ENCODE results near the gene DIS3L2.
"Not testable (repeated sequence)": the region's sequence is repeated elsewhere in the genome, so short reads cannot be mapped to it uniquely, and the experiment has no call there.

Gene DIS3L2

GRCh38 chr2:232035292-232035691, 73.8 kb downstream of the DIS3L2 start:
- peaks cover 58% of the 10 kb centered on the region for H3K36me3 Mint-ChIP-seq

DNA sequence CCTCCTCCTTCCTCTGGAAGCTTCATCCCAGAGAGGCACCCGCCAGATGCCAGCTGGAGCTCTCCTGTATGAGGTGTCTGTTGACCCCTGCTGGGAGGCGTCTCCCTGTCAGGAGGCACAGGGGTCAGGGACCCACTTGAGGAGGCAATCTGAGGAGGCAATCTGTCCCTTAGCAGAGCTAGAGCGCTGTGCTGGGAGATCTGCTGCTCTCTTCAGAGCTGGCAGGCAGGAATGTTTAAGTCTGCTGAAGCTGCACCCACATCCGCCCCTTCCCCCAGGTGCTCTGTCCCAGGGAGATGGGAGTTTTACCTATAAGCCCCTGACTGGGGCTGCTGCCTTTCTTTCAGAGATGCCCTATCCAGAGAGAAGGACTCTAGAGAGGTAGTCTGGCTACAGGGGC, 75.4 kb downstream of the DIS3L2 start:
- H3K4me1 Mint-ChIP-seq (ENCODE audit: low read depth), result peaks cover 38% of the 10 kb centered on the region
- peaks cover 51% of the 10 kb centered on the region for H3K36me3 Mint-ChIP-seq
- not testable (repeated sequence) for H3K27me3 Mint-ChIP-seq, H3K27ac Mint-ChIP-seq, H3K4me3 Mint-ChIP-seq
- peaks cover 16% of the 10 kb centered on the region for H3K9me3 Mint-ChIP-seq (ENCODE audit: low read depth)

More at GRCh38 chr2:232035292-232035691, 73.8 kb downstream of the DIS3L2 start:
- H3K27ac Mint-ChIP-seq, H3K4me3 Mint-ChIP-seq, H3K27me3 Mint-ChIP-seq: not testable (repeated sequence)
- Mint-ChIP-seq H3K4me1 (ENCODE audit: low read depth) (peaks cover 35% of the 10 kb centered on the region), H3K9me3 (ENCODE audit: low read depth) (peaks cover 16% of the 10 kb centered on the region)

DNA sequence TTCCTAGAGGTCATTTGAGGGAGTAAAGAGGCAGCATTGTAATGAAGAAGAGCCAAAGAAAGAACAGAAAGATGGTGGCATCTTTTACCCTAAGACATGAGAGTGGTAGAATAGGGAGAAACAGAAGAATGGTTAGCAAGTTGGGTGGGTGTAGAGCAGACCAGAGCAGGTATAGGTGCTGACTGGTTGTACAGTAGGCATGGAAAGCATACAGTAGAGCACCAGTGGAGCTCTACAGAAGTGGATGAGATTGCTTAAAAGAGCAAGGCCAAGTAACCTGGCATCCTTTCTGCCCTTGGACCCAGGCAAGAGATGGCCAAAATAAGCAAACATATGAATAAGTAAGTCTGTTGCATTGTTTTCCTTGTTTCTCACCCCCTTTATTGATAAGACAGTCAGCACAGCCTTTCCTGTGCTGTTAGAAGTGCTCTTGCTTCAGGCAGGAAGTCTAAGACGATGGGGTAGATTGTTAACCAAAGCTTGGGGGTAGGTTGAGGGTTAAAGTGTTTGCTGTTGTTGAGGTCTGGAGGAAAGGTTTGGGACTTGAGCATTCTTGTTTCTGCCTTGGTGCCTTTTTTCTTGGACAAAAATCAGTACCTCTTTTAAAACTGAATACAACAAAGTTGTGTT, 76.9 kb downstream of the DIS3L2 start:
- Mint-ChIP-seq H3K27ac (peak overlapping the region; percentile 4), H3K27me3 (no peaks in the 10 kb centered on the region), H3K4me3 (no peak overlapping the region), H3K36me3 (peaks cover 44% of the 10 kb centered on the region), H3K4me1 (ENCODE audit: low read depth) (peaks cover 35% of the 10 kb centered on the region), H3K9me3 (ENCODE audit: low read depth) (peaks cover 16% of the 10 kb centered on the region)

DNA sequence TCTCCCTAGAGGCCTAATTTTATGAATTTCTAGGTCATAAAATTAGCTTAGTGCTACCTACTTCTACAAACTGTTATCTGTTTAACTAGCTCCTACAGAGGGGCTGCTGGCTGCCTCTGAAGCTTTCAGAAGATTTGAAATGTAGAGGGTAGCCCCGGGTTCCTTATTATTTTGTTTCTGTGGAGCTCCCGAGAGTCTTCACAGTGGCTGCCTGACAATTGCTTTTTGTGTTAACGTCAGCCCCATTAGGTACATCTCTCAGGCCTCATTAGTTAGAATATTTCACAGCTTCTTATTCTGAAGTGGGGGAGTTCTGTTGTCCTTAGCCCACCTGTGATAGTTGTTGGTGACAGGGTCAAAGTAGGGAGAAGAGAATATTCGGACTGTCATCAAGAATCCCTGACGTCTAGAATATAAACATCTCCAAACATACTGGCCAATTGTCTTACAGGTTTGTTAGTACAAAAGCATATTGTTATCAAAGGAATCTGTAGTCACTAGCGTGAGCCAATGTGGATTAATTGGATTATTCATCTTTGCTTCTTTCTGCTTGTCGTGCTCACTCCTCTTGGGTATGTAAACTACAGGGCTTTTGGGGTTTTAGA, 77.5 kb downstream of the DIS3L2 start:
- H3K4me1 Mint-ChIP-seq (ENCODE audit: low read depth), result peaks cover 36% of the 10 kb centered on the region
- H3K27ac Mint-ChIP-seq, result no peak overlapping the region
- H3K9me3 Mint-ChIP-seq (ENCODE audit: low read depth), result peaks cover 14% of the 10 kb centered on the region
- peaks cover 44% of the 10 kb centered on the region for H3K36me3 Mint-ChIP-seq
- no peak overlapping the region for H3K4me3 Mint-ChIP-seq
- no peaks in the 10 kb centered on the region for H3K27me3 Mint-ChIP-seq

GRCh38 chr2:232042911-232043574, 81.5 kb downstream of the DIS3L2 start:
- Mint-ChIP-seq H3K27me3 (no peaks in the 10 kb centered on the region), H3K4me3 (no peak overlapping the region), H3K9me3 (ENCODE audit: low read depth) (no peaks in the 10 kb centered on the region), H3K4me1 (ENCODE audit: low read depth) (peaks cover 17% of the 10 kb centered on the region), H3K36me3 (peaks cover 34% of the 10 kb centered on the region), H3K27ac (no peak overlapping the region)

- H3K4me3 Mint-ChIP-seq, result no peak overlapping the region
- H3K4me1 Mint-ChIP-seq (ENCODE audit: low read depth), result peaks cover 11% of the 10 kb centered on the region
- H3K27me3 Mint-ChIP-seq, result no peaks in the 10 kb centered on the region
- H3K9me3 Mint-ChIP-seq (ENCODE audit: low read depth), result no peaks in the 10 kb centered on the region
- H3K36me3 Mint-ChIP-seq, result peaks cover 34% of the 10 kb centered on the region
- H3K27ac Mint-ChIP-seq, result no peak overlapping the region
Measured at GRCh38 chr2:232043966-232044365, 82.5 kb downstream of the DIS3L2 start.

- H3K4me1 Mint-ChIP-seq (ENCODE audit: low read depth), result peaks cover 6% of the 10 kb centered on the region
- no peaks in the 10 kb centered on the region for H3K9me3 Mint-ChIP-seq (ENCODE audit: low read depth)
- H3K4me3 Mint-ChIP-seq, result no peak overlapping the region
- no peak overlapping the region for H3K27ac Mint-ChIP-seq
- peaks cover 14% of the 10 kb centered on the region for H3K36me3 Mint-ChIP-seq
- H3K27me3 Mint-ChIP-seq, result no peaks in the 10 kb centered on the region
Measured at GRCh38 chr2:232049350-232049749, 87.8 kb downstream of the DIS3L2 start.

DNA sequence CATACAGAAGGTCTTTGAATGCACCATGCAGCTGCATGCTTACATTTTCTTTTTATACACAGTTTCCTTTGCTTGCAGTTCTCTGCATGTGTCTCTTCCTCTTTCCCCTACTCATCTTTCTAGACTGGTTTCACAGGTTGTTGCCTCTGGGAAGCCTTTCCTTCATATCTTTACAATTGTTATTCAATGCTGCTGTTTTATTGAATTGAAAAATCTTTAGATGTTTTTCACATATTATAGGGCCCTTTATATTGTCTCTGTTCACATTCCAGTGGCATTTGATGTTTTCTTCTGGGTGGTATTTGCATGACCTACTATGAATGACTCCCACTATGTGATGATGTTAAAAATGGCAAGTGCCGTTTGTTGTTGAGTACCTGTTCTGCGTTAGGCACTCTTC, 91.1 kb downstream of the DIS3L2 start:
- H3K36me3 Mint-ChIP-seq, result peaks cover 8% of the 10 kb centered on the region
- no peak overlapping the region for H3K4me3 Mint-ChIP-seq
- peaks cover 8% of the 10 kb centered on the region for H3K4me1 Mint-ChIP-seq (ENCODE audit: low read depth)
- H3K27me3 Mint-ChIP-seq, result no peaks in the 10 kb centered on the region
- no peak overlapping the region for H3K27ac Mint-ChIP-seq
- no peaks in the 10 kb centered on the region for H3K9me3 Mint-ChIP-seq (ENCODE audit: low read depth)

- H3K36me3 Mint-ChIP-seq, result peaks cover 7% of the 10 kb centered on the region
- no peaks in the 10 kb centered on the region for H3K9me3 Mint-ChIP-seq (ENCODE audit: low read depth)
- H3K4me3 Mint-ChIP-seq, result no peak overlapping the region
- no peaks in the 10 kb centered on the region for H3K27me3 Mint-ChIP-seq
- H3K4me1 Mint-ChIP-seq (ENCODE audit: low read depth), result peaks cover 19% of the 10 kb centered on the region
- H3K27ac Mint-ChIP-seq, result no peak overlapping the region
Measured at GRCh38 chr2:232053777-232054176, 92.3 kb downstream of the DIS3L2 start.

DNA sequence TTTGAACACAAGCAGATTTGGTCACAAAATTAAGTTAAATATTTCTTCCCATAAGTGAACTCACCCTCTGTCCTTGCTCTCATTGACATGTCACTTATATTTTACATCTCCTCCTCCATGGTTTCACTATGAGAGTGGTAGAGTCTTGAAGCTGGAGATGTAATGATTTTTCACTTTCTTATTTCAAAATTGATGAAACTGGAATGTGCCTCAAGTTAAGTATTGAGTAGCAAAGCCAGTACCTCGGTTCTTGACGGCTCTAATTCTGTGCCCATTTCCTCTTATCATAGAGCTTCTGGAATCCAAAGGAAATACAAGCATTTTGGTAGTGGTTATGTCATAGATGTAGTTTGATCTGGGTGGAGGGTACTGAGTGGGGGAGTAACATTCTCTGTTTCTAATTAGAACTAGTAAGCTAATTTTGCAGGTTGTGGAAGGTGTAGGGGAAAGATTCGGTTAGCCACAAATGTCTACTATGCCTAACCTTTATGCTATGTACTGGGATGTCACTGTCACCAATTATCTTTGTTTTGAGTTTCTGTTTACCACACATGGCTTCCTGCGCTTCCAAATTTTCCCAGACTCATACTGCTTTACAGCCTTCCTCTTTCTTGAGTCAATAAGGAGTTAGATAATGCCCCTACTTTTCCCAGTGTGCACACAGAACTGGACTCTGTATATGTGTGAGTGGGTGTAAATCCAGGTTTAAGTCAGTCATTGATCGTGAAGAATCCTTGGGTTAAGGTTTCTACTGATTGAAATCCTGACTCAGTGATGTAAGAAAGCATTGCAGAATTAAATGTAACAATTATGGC, 96.8 kb downstream of the DIS3L2 start:
- H3K4me1 Mint-ChIP-seq (ENCODE audit: low read depth), result peaks cover 36% of the 10 kb centered on the region
- peaks cover 6% of the 10 kb centered on the region for H3K9me3 Mint-ChIP-seq (ENCODE audit: low read depth)
- peak overlapping the region; percentile 11 for H3K27ac Mint-ChIP-seq
- H3K27me3 Mint-ChIP-seq, result no peaks in the 10 kb centered on the region
- H3K36me3 Mint-ChIP-seq, result peaks cover 8% of the 10 kb centered on the region
- no peak overlapping the region for H3K4me3 Mint-ChIP-seq

GRCh38 chr2:232058931-232059330, 97.4 kb downstream of the DIS3L2 start:
- H3K4me1 Mint-ChIP-seq (ENCODE audit: low read depth), result peaks cover 41% of the 10 kb centered on the region
- H3K36me3 Mint-ChIP-seq, result peaks cover 8% of the 10 kb centered on the region
- no peaks in the 10 kb centered on the region for H3K27me3 Mint-ChIP-seq
- no peak overlapping the region for H3K4me3 Mint-ChIP-seq
- peaks cover 6% of the 10 kb centered on the region for H3K9me3 Mint-ChIP-seq (ENCODE audit: low read depth)
- H3K27ac Mint-ChIP-seq, result no peak overlapping the region

GRCh38 chr2:232061265-232061664, 99.8 kb downstream of the DIS3L2 start:
- H3K27me3 Mint-ChIP-seq, result no peaks in the 10 kb centered on the region
- H3K36me3 Mint-ChIP-seq, result peaks cover 8% of the 10 kb centered on the region
- no peak overlapping the region for H3K4me3 Mint-ChIP-seq
- no peak overlapping the region for H3K27ac Mint-ChIP-seq
- H3K4me1 Mint-ChIP-seq (ENCODE audit: low read depth), result peaks cover 50% of the 10 kb centered on the region
- peaks cover 6% of the 10 kb centered on the region for H3K9me3 Mint-ChIP-seq (ENCODE audit: low read depth)

- H3K27ac Mint-ChIP-seq, result no peak overlapping the region
- H3K4me3 Mint-ChIP-seq, result no peak overlapping the region
- no peaks in the 10 kb centered on the region for H3K9me3 Mint-ChIP-seq (ENCODE audit: low read depth)
- H3K36me3 Mint-ChIP-seq, result no peaks in the 10 kb centered on the region
- H3K27me3 Mint-ChIP-seq, result no peaks in the 10 kb centered on the region
- peaks cover 63% of the 10 kb centered on the region for H3K4me1 Mint-ChIP-seq (ENCODE audit: low read depth)
Measured at GRCh38 chr2:232073026-232073425, 111.5 kb downstream of the DIS3L2 start.

GRCh38 chr2:232073699-232074098, 112.2 kb downstream of the DIS3L2 start:
- no peak overlapping the region for H3K27ac Mint-ChIP-seq
- peaks cover 4% of the 10 kb centered on the region for H3K36me3 Mint-ChIP-seq
- H3K9me3 Mint-ChIP-seq (ENCODE audit: low read depth), result no peaks in the 10 kb centered on the region
- H3K27me3 Mint-ChIP-seq, result no peaks in the 10 kb centered on the region
- peaks cover 68% of the 10 kb centered on the region for H3K4me1 Mint-ChIP-seq (ENCODE audit: low read depth)
- H3K4me3 Mint-ChIP-seq, result no peak overlapping the region

GRCh38 chr2:232075080-232075479, 113.6 kb downstream of the DIS3L2 start:
- Mint-ChIP-seq H3K4me3 (no peak overlapping the region), H3K4me1 (ENCODE audit: low read depth) (peaks cover 64% of the 10 kb centered on the region), H3K36me3 (peaks cover 8% of the 10 kb centered on the region), H3K9me3 (ENCODE audit: low read depth) (peaks cover 5% of the 10 kb centered on the region), H3K27ac (no peak overlapping the region), H3K27me3 (no peaks in the 10 kb centered on the region)
